ENCODE measurements around the gene RPS6KA2.
"Not testable (repeated sequence)": the region's sequence is repeated elsewhere in the genome, so short reads cannot be mapped to it uniquely, and the experiment has no call there.

Gene RPS6KA2

GRCh38 chr6:166395351-166395750 lies 231.7 kb downstream of the RPS6KA2 start:
- CTCF ChIA-PET: interaction anchor here (0.9 to 2.5 kb wide), 3 partner anchors 14 to 119 kb away, joined by 4 to 7 read pairs (median 5); no protein-coding TSS in a partner anchor
- POLR2A ChIA-PET: no interaction called here
- no peak for TF ChIP-seq CTCF (IDR thresholded peaks at IDR 0.05; ENCODE audit: insufficient read depth, low read length, missing control alignments)
- no peak for DNase-seq (ENCODE audit: low read depth, low spot score)
- no peak overlapping the region for H3K4me3 ChIP-seq (ENCODE audit: low read depth, low read length)

GRCh38 chr6:166394036-166394892 lies 232.8 kb downstream of the RPS6KA2 start:
- ChIA-PET CTCF (interaction anchor here (1.0 to 2.5 kb wide), 2 partner anchors 13 to 114 kb away, joined by 5 to 7 read pairs; no protein-coding TSS in a partner anchor), POLR2A (no interaction called here)
- no peak for DNase-seq (ENCODE audit: low read depth, low spot score)
- TF ChIP-seq CTCF (IDR thresholded peaks at IDR 0.05; ENCODE audit: insufficient read depth, low read length, missing control alignments): no peak
- no peak overlapping the region for H3K4me3 ChIP-seq (ENCODE audit: low read depth, low read length)

- H3K4me3 ChIP-seq (ENCODE audit: low read depth, low read length): no peak overlapping the region
- no peak for TF ChIP-seq CTCF (IDR thresholded peaks at IDR 0.05; ENCODE audit: insufficient read depth, low read length, missing control alignments)
- POLR2A ChIA-PET: no interaction called here
- no peak for DNase-seq (ENCODE audit: low read depth, low spot score)
- CTCF ChIA-PET: interaction anchor here (1.6 to 1.8 kb wide), 2 partner anchors 12 to 118 kb away, joined by 7 to 8 read pairs; no protein-coding TSS in a partner anchor
Measured at GRCh38 chr6:166393535-166393823, 233.6 kb downstream of the RPS6KA2 start.

- H3K4me3 ChIP-seq (ENCODE audit: low read depth, low read length); POLR2A ChIA-PET; DNase-seq (ENCODE audit: low read depth, low spot score): not testable (repeated sequence)
- CTCF ChIA-PET: interaction anchor here (1.0 to 1.8 kb wide), 4 partner anchors 8 to 117 kb away, joined by 3 to 15 read pairs (median 8); no protein-coding TSS in a partner anchor
Measured at GRCh38 chr6:166392755-166393534, 234.1 kb downstream of the RPS6KA2 start.

- H3K4me3 ChIP-seq (ENCODE audit: low read depth, low read length): no peak overlapping the region
- no peak for DNase-seq (ENCODE audit: low read depth, low spot score)
- TF ChIP-seq CTCF (IDR thresholded peaks at IDR 0.05; ENCODE audit: insufficient read depth, low read length, missing control alignments): no peak
- POLR2A ChIA-PET: no interaction called here
- CTCF ChIA-PET: interaction anchor here (1.6 to 2.1 kb wide), 2 partner anchors 10 to 113 kb away, joined by 4 to 9 read pairs; no protein-coding TSS in a partner anchor
Measured at GRCh38 chr6:166389119-166389518, 237.9 kb downstream of the RPS6KA2 start.

GRCh38 chr6:166388290-166389004 lies 238.6 kb downstream of the RPS6KA2 start:
- TF ChIP-seq CTCF (IDR thresholded peaks at IDR 0.05; ENCODE audit: insufficient read depth, low read length, missing control alignments): no peak
- H3K4me3 ChIP-seq (ENCODE audit: low read depth, low read length): no peak overlapping the region
- no peak for DNase-seq (ENCODE audit: low read depth, low spot score)
- ChIA-PET POLR2A (no interaction called here), CTCF (interaction anchor here (1.0 to 2.1 kb wide), 4 partner anchors 11 to 114 kb away, joined by 3 to 9 read pairs (median 4); no protein-coding TSS in a partner anchor)

Measured in AG04449 (cell line).